Ovary (tissue), 9 donors: ENCODE data around the gene MBOAT7. TPM values are rescaled to one million over a fixed set of nuclear protein-coding genes. Genes with fewer than 3 reads are reported as not detected.

Source experiments
- DNase-seq, 5 donors: peaks; one replicate each; pipeline ENCODE4 v3.0.0-alpha.2; 2019 to 2020
- H3K27ac ChIP-seq, 2 donors: fragments of 200-600 bp; one replicate each; pipeline versions ENCODE4 v1.5.1 to v1.8.0; 2019 to 2022
- H3K27me3 ChIP-seq: fragments of 200-600 bp; one replicate; pipeline ENCODE4 v1.8.0; 2022
- H3K36me3 ChIP-seq: fragments of 200-600 bp; sonication (generic); one replicate; pipeline ENCODE4 v1.5.1; 2019
- H3K4me1 ChIP-seq: one replicate; pipeline ENCODE4 v1.8.1; 2013; ENCODE audit warnings: mild to moderate bottlenecking, moderate library complexity; ENCODE audit not compliant: insufficient read depth
- H3K4me3 ChIP-seq: fragments of 200-600 bp; sonication (generic); one replicate; pipeline ENCODE4 v1.5.1; 2017
- H3K9me3 ChIP-seq, 2 donors: fragments of 200-600 bp in 1 of 2; sonication (generic) in 1 of 2; one replicate each; pipeline versions ENCODE4 v1.5.1 to v1.8.1; 2013 to 2019; ENCODE audit warnings: mild to moderate bottlenecking in 1 of 2, moderate library complexity in 1 of 2
- CTCF ChIP-seq, 3 donors: fragments of 450-650 bp in 2 of 3; fragments of 200-600 bp in 1 of 3; IDR thresholded peaks; one replicate each; pipeline versions ENCODE4 v1.5.1 to v1.8.0; 2016 to 2022; ENCODE audit warnings: antibody characterized with exemption in 3 of 3, mild to moderate bottlenecking in 1 of 3
- EP300 ChIP-seq: sonication (generic); formaldehyde crosslinking; IDR thresholded peaks from one replicate; pipeline ENCODE4 v1.6.1; 2017; ENCODE audit warnings: antibody characterized with exemption
- POLR2A ChIP-seq: fragments of 450-650 bp; IDR thresholded peaks from one replicate; pipeline ENCODE4 v1.6.1; 2017; ENCODE audit warnings: antibody characterized with exemption, mild to moderate bottlenecking, moderate library complexity
- WGBS, 3 donors: extraction: QIAGEN DNeasy Blood & Tissue Kit in 1 of 3; methylation state at CpG; one replicate each; pipeline versions ENCODE4 v1.1.5 to v1.1.7; 2013 to 2017; 5-methylcytosine and 5-hydroxymethylcytosine counted together
- intact Hi-C, 4 donors: fragments of 100-400 bp; cut with DNase I; formaldehyde crosslinking; loops; one replicate each; pipeline versions ENCODE4 v1.11.0 to v1.15.1; 2022 to 2023
- polyA plus RNA-seq, 2 donors: library from polyadenylated mRNA; stranded (reverse); fragments of 200-250 nt in 1 of 2; fragments of 350-450 nt in 1 of 2; fragmentation: Illumina TruSeq in 1 of 2; extraction: RNeasy Lipid Tissue Mini Kit (QIAGEN cat#74804) in 1 of 2; gene quantifications; one replicate each; pipeline ENCODE4 v1.2.3, GENCODE V29; 2013 to 2014
- total RNA-seq, 7 donors: library from RNA; depleted of rRNA in 2 of 7; stranded (reverse); fragments of >200 nt in 2 of 7; fragmentation: NEBNext Ultra II Directional in 3 of 7; extraction: Animal tissue kit (Norgen Biotek cat#: 25700) in 3 of 7; gene quantifications; one replicate each; pipeline versions ENCODE4 v1.1.0 to v1.2.4, GENCODE V29; 2016 to 2023
- donor health status: DM: no; HTN: no; CAD: no; lungs with moderate emphysema.
- donor health status: DM: no; HTN: no; CAD: no.
- donor health status: Bipolar disorder and iron deficiency.
- donor health status: DM: yes; HTN: yes; CAD: no.
- donor health status: DM: no; HTN: no; CAD: no.
- donor health status: DM: yes; HTN: yes; CAD: no.

Gene MBOAT7
- total and polyA plus RNA-seq, 9 donors, result 41.0 to 105 (median 51.5) TPM

DNA sequence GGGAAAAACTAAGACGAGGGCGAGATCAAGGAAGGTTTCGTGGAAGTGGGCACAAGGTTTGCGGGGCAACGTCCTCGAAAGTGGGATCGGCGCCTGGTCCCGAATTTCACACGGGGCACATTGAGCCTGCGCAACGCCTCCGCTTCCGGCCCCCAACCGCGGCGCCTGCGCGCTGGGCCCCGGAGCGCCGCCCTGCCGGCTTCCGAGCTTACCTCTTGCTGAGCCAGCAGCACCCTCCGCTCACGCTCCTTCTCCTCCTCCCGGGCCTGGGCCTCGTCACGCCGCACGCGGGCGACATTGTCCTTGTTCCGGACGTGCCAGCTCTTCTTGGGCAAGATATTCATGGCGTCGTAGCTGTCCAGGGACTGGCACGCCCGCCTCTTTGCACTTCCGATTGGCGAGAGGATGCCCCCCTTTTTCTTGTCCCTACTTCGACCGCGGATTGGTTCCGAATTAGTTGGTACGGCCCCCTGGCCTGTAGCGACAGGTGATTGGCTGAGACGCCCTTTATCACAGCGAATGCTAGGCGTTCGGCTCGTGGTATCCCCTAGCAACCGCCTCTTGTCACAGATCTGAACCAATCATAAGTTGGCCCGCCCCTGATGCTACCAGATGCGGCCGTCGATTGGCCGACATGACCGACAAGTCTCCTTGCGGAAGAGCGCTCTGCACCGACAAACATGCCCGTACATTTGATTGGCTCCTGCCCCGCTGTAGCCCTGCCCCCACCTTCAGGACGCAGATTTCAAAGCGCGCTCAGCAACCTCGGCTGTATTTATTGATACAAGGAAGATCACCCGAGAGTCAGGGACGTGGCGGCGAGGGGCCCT is 29.8 kb downstream of the MBOAT7 start, which contains the start of gene LENG1:
LENG1 (minus strand) TSS at position 370 of the 830 bp plus-strand sequence; CDS start at position 344, 26 bp downstream.
- Histone ChIP-seq H3K4me3 (peak within 1 kb of the TSS; percentile 86), H3K27ac (peak within 1 kb of the TSS; percentile 55 to 93), H3K4me1 (peaks cover 9% of the 10 kb centered on the region), H3K36me3 (no peaks in the 10 kb centered on the region), H3K9me3 (no peaks in the 10 kb centered on the region), H3K27me3 (no peaks in the 10 kb centered on the region)
- 0% methylated on average over 71 to 72 of the region's 72 CpGs for WGBS, 3 donors
- peak; percentile 99 to 100 (median 99) for DNase-seq
- TF ChIP-seq CTCF (IDR thresholded peaks at IDR 0.05), result peak in 2 of 3 donors; percentile 67 to 69
- no peak for TF ChIP-seq EP300
- peak; percentile 83 for TF ChIP-seq POLR2A
- intact Hi-C loops, result loop anchor here in 1 of 4 donors (5.0 kb wide), 1 partner anchor 43 kb away; the partner anchor contains the start of gene RPS9

DNA sequence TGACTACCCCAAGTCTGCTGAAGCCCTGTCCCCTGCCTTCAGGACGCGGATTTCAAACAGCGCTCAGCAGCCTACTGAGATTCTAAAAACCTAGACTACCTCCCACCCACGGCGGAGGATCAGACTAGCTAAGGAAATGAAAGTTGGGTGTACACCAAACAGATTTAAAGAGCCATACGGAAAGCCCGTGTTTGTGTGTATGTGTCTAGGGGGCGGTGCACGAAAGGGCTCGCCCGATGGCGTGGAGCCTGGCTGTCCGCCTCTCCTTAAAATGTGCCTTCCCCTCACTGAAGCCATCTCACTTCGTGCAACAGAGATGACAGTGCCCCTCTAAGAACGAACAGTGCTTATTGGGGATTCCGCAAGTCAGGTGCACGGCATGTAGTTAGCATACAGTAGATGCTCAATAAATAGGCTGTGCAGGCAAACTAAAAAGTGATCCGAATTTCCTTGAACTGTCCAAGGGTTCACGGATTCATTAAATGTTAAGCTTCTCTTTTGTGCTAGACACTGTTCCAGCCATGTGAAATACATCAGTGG is 30.5 kb downstream of the MBOAT7 start:
- DNase-seq, result no peak
- TF ChIP-seq CTCF (IDR thresholded peaks at IDR 0.05) (no peak), EP300 (no peak), POLR2A (no peak)
- Histone ChIP-seq H3K27me3 (no peaks in the 10 kb centered on the region), H3K9me3 (no peaks in the 10 kb centered on the region), H3K4me1 (peaks cover 9% of the 10 kb centered on the region), H3K36me3 (no peaks in the 10 kb centered on the region), H3K27ac (peak overlapping the region in 1 of 2 donors; percentile 93), H3K4me3 (peak overlapping the region; percentile 86)
- WGBS, 3 donors, result 3 to 9% (median 7%) methylated on average over 19 of the region's 19 CpGs
- intact Hi-C loops, result no loop called here

GRCh38 chr19:54156953-54157352 is 32.4 kb downstream of the MBOAT7 start:
- no peak for TF ChIP-seq CTCF (IDR thresholded peaks at IDR 0.05)
- no peak for TF ChIP-seq EP300
- no peak for TF ChIP-seq POLR2A
- Histone ChIP-seq H3K4me1 (peaks cover 4% of the 10 kb centered on the region), H3K36me3 (no peaks in the 10 kb centered on the region), H3K27me3 (no peaks in the 10 kb centered on the region), H3K27ac (no peak overlapping the region), H3K9me3 (no peaks in the 10 kb centered on the region), H3K4me3 (no peak overlapping the region)
- no peak for DNase-seq
- intact Hi-C loops, result no loop called here
- WGBS, 3 donors, result 92 to 96% (median 93%) methylated on average over 3 of the region's 3 CpGs

DNA sequence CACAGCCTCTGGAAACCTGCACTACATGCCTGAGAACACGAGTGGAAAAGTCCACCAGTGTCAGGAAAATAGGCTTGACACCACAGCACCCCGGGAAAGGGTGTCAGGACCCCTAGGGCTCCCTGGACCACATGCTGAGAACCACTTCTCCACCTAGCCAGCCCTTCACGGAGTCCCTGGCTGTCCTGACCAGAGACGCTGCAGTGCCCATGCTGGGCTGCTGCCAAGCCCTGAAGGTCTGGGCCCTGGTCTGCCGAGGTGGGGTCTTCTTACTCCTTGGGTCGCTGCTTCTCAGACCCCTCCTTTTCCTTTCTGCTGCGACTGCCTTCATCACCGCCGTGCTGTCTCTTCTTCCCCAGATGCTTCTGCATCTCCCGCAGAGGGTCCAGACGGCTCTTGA is 32.9 kb downstream of the MBOAT7 start:
- Histone ChIP-seq H3K36me3 (no peaks in the 10 kb centered on the region), H3K27me3 (no peaks in the 10 kb centered on the region), H3K27ac (no peak overlapping the region), H3K9me3 (no peaks in the 10 kb centered on the region), H3K4me1 (peaks cover 2% of the 10 kb centered on the region), H3K4me3 (no peak overlapping the region)
- DNase-seq, result no peak
- WGBS, 3 donors, result 66 to 70% (median 69%) methylated on average over 11 of the region's 11 CpGs
- intact Hi-C loops, result no loop called here
- no peak for TF ChIP-seq EP300
- TF ChIP-seq CTCF (IDR thresholded peaks at IDR 0.05), result no peak
- no peak for TF ChIP-seq POLR2A
